ENCODE measurements around the gene MKRN3. TPM values are rescaled to one million over a fixed set of nuclear protein-coding genes. Genes with fewer than 3 reads are reported as not detected.

The MKRN3 gene
- total and polyA plus RNA-seq, 2 donors (not counting 3 experiments of a cell fraction or from before 2014, with no cell fraction given), result 0.18 to 0.40 TPM

- Histone ChIP-seq H3K4me3 (replicated peaks in 1 of 3; ENCODE audit: insufficient read depth in 1 of 3, low read depth in 1 of 3, low read length in 3 of 3) (no peak overlapping the region), H3K36me3 (ENCODE audit: control insufficient read depth in 2 of 2, extremely low read depth in 1 of 2, insufficient read depth in 2 of 2, low read length in 2 of 2) (no peaks in the 10 kb centered on the region), H3K4me2 (ENCODE audit: insufficient read depth, low read length) (no peak overlapping the region), H3K9ac (replicated peaks; ENCODE audit: extremely low read depth, insufficient read depth, low read length) (no peak overlapping the region), H3K9me1 (replicated peaks; ENCODE audit: control insufficient read depth, extremely low read depth, insufficient read depth, low read length) (no peaks in the 10 kb centered on the region), H3K27me3 (ENCODE audit: control insufficient read depth in 2 of 2, insufficient read depth in 2 of 2, low read length in 2 of 2) (no peaks in the 10 kb centered on the region), H3K4me1 (ENCODE audit: control insufficient read depth, extremely low read depth, insufficient read depth, low read length) (no peaks in the 10 kb centered on the region), H3K9me3 (replicated peaks; ENCODE audit: control insufficient read depth, insufficient read depth, low read length) (peaks cover 3% of the 10 kb centered on the region), H2AFZ (ENCODE audit: low read depth, low read length) (no peak overlapping the region), H3K79me2 (ENCODE audit: control insufficient read depth, insufficient read depth, low read length) (no peaks in the 10 kb centered on the region), H3K27ac (ENCODE audit: insufficient read depth, low read depth, low read length) (no peak overlapping the region), H4K20me1 (replicated peaks; ENCODE audit: control insufficient read depth, extremely low read depth, insufficient read depth, low read length) (no peaks in the 10 kb centered on the region)
- no TSS peak for BruUV-seq (replicated peaks)
- TF ChIP-seq MYC (IDR thresholded peaks at IDR 0.05; ENCODE audit: low read depth, low read length) (no peak), FOS (IDR thresholded peaks at IDR 0.05; ENCODE audit: borderline replicate concordance, insufficient read depth, low read length) (no peak), GATA2 (IDR thresholded peaks at IDR 0.05; ENCODE audit: insufficient read depth, insufficient read length, low read depth, low read length) (no peak), MAX (IDR thresholded peaks at IDR 0.05; ENCODE audit: insufficient read depth, insufficient read length) (no peak), POLR2AphosphoS5 (IDR thresholded peaks at IDR 0.05; ENCODE audit: insufficient read depth, low read depth, low read length) (no peak), JUN (IDR thresholded peaks at IDR 0.05; ENCODE audit: borderline replicate concordance, insufficient read depth, insufficient read length, low read depth) (no peak), EZH2 (IDR thresholded peaks at IDR 0.05; ENCODE audit: borderline replicate concordance, low read depth, low read length, severe bottlenecking) (no peak), CTCF (IDR thresholded peaks at IDR 0.05; ENCODE audit: extremely low read depth in 1 of 2, insufficient read depth in 1 of 2, low read depth in 1 of 2, low read length in 2 of 2) (no peak), POLR2A (IDR thresholded peaks at IDR 0.05; ENCODE audit: low read depth, low read length) (no peak)
- FAIRE-seq (no peak), DNase-seq (ENCODE audit: low read depth, low spot score) (no peak)
- ChIA-PET CTCF (no interaction called here), POLR2A (no interaction called here)
- dilution Hi-C loops (cut with MboI; ENCODE audit: extremely low pct_ligation_motif_present, low sequenced_read_pairs) (no loop called here), intact Hi-C loops (cut with micrococcal nuclease) (no loop called here)
Observed at GRCh38 chr15:23532024-23532423, 33.5 kb upstream of the MKRN3 start.

Data from endothelial cell of umbilical vein (primary cell).